ENCODE measurements around the gene NDUFAF4.

Gene NDUFAF4

DNA sequence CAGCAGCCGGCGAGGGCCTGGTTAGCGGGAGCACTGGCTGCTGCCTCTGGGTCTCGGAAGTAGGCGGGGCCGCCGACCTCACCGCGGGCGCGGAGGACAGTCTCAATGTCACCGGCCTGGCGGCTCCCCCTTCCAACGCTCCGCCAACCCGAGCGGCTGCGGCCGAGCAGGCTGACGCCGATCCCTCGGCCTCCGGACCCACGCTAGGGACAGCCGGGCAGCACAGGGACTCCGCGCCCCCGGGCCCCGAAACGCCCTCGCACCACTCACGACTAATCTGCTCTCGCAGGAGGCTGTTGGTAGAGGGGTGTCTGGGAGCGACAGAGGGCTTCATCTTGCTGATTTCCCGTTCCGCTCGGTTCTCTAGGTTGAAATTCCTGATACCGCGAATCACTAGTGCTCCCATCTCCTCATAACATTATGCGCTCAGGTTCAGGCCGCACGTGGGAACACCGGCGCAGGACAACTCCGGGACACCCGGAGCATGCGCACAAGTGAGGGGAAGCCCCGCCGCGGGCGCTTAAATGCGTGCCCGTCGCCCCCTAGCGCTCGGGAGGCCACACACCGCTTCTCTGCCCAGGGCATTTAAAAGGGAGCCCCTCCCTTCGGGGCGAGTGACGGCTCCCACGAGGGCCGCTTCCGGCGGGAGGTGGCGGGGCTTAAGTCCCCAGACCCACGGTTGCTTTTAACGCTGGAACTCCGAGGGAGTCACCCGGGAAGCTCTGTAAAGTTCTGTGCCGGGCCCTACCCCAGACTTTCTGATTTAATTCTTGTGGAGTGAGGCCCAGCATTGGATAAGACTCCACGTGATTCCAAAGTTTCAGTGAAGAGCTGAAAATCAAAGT is at the start of gene NDUFAF4:
Gene NDUFAF4 (minus strand): TSS at position 496 of the 845 bp plus-strand sequence. CDS start 90 bp downstream, at position 406.
- peak; percentile 95 for DNase-seq (ENCODE audit: low spot score)

DNA sequence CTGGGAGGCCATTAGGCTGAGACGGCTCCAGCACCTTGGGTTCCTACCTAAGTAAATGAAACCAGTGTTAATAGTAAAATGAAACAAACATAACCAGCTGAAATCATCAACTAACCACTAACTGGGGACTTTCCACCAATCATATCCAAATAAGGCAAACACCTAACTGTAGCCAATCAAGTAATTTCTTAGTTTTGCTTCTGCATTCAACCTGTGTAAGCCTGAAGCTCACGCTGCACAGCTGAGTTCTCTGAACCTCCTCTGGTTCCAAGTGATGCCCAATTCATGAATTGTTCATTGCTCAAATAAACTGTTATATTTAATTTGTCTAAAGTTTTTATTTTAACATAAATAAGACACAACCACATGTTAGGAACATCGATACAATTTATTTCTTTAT is 49.4 kb upstream of the NDUFAF4 start:
- peak; percentile 56 for DNase-seq (ENCODE audit: low spot score)

DNA sequence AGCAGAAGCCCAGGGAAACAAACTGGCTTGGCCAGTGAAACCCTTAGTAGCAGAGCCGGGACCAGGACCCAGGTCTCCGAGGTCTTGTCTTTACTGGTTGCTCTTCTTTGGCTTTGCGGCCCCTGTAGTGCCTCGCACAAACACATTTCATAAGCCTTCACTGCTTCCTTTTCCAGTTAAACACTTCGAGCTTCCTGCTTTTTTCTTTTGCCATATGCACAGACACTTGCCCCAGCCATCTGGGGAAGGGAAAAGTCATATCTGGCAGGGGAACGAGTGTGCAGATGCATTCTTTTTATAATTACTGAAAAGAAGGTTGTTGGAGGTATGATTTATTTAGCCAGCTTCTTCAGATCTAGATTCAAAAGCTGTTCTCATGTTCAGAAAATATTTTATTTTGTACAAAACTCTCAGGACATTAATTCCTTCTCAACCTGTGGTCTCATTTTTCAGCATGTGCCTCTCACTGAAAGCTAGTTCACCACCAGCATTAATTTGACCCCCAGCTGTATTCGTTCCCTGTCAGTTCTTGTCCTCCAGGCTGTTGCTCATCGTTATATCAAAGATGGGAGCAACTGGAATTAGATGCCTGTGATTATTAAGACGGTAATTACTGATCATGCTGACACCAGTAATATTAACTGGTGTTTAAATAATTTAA is 46.0 kb upstream of the NDUFAF4 start:
- DNase-seq (ENCODE audit: low spot score): no peak

DNA sequence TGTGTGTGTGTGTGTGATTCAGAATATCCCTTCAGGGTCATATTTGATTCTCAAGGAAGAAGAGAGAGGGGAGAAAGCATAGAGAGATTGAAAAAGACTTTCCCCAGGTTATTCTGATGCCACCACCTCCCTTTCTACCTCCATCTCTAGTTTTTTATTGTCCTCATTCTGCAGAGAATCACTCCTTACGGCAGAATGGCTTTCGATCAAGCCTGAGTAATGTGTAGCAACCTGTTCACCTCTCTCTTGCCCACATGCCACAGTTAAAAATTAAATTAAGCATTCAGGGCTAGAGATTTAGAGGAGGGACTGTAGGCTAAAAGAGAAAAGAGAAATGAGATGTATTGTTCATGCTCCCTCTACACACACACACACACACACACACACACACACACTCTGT is 45.0 kb upstream of the NDUFAF4 start:
- no peak for DNase-seq (ENCODE audit: low spot score)

DNA sequence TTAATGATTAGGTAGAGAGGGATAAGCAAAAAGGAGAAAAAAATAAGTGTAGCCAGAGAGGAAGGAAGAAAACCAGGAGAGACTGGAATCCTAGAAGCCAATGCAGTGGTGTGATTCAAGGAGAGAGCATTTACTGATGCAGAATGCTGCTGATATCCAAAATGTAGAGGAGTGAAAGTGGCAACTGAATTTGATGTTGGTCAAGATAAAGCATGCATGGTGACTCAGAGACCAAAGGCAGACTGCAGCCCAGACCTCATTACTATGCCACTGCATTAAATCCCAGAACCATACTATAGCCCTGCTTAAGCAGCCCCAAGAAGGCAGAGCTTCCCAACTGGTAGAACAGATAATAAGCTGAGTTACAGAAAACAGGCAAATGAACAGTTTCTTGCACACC is 42.6 kb upstream of the NDUFAF4 start:
- DNase-seq (ENCODE audit: low spot score): peak; percentile 20

DNA sequence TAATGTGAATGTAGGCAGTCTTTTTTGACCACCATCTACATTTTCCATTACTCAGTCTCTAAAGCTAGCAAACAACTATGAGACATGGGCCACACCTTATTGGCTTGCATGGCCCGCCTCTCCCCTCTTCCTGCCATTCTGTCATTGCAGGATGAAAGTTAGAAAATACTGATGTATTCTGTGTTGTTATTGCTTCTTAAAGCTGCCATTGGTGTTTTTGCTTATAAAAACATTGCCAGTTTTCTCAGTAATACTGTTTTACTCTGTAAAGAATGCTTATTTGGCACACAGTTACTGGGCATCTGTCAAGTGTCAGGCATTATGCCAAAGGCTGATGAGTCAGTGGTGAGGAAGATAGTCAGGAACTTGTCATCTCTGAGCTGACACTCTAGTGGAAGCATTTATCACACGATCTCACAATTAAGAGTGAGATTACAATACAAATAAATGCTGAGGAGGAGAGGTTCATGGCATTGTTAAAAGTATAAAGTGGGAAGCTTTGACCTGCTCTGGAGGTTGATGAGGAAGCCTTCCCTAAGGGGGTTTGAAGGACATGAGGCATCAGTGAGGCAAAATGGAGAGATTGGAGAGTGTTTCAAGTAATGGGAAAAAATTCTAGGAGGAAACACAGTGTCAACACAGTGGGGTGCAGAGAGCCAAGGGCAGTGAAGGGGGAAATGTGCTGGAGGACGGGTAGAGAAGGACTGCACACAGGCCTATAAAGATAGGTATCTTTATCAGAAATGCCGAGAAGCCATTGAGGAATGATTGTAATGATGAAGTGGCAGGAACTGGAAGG is 41.5 kb upstream of the NDUFAF4 start:
- peak; percentile 87 for DNase-seq (ENCODE audit: low spot score)

DNA sequence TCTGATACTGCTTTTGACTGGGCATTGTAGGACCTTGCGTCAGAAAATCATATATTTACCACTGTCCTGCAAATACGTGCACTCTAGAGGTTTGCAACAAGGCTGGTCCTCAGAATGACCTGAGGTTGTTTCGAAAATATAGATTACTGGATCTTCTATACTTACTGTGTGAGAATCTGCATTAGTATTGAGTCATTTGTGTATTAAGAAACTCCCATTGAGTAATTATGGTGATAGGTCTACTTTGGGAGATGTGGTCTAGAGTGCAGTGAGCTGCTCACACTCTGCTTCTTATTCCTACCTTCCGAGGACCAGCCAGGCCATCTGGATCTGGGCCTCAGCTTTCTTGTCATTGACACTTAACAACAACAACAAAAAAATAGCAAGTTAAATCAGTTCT is 36.4 kb upstream of the NDUFAF4 start:
- DNase-seq (ENCODE audit: low spot score): no peak

DNA sequence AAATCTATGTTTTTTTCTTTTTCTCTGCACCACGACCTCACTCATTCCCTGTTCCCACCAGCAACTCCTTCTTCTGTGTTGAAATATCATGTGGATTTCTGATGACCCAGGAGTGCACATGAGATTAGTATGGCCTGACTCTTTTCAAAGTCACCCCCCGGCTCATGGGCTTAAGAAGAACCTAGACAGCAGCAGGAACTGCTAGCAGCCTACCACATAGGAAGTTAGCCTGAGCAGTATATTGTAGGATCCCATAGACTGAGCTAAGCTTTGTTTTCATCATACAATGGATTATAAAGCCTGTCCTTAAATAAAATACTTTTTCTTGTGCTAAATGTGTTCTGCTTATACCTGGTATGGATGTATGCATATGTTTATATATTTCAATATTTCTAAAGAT is 33.5 kb upstream of the NDUFAF4 start:
- DNase-seq (ENCODE audit: low spot score): no peak

DNA sequence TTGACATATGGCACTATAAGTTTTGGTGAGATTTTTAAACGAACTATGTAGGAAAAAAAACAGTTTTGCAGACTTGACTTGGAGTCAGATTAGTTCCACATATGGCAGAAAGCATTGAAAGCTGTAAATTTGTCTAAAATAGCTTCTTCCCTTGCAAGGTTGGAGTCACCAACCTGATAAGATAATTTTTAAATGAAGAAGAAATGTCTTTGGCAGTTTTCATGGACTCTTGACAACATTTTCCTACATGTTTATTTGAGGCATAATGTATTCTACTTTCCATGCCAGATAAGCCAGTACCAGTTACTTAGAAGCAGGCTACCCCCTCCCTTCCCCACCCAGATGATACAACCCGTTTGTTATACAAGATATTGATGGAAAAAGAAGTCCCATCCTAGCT is 32.0 kb upstream of the NDUFAF4 start:
- no peak for DNase-seq (ENCODE audit: low spot score)

DNA sequence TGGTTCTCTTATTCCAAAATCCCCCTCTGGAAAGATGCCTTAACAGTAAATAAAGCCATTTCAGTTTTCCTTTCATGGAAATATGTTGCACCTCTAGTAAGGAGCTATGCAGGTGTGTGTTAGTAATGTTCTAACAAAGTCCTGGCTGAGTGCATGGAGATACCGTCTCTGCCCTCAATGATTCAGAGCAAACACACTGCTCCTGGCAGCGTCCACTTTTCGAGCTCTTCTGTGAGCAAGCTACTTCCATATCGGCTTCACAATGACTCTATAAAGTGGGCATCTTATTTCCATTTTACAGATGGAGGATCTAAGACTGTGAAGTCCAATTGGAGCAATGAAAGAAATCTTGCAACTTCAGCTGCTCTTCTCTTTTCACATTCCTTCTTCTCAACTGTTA is 30.0 kb upstream of the NDUFAF4 start:
- DNase-seq (ENCODE audit: low spot score): no peak

DNA sequence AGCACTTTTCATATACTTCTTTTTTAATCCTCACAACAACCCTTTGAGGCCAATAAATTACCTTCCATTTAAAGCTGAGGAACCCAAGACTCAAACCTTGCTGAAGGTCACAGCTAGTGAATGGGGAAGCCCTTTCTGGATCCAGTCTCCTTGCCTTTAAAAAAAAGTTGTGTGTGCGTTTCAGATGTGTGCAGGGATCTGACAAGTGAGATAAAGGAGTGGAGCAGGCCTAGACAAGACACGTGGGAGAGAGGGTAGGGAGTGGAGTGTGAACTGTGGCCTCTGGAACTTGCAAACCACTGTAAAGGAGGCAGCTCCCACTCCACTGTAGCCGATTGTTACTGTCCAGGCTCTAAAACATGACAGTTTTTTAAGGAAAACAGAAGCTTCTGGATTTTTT is 28.7 kb upstream of the NDUFAF4 start:
- DNase-seq (ENCODE audit: low spot score): no peak

DNA sequence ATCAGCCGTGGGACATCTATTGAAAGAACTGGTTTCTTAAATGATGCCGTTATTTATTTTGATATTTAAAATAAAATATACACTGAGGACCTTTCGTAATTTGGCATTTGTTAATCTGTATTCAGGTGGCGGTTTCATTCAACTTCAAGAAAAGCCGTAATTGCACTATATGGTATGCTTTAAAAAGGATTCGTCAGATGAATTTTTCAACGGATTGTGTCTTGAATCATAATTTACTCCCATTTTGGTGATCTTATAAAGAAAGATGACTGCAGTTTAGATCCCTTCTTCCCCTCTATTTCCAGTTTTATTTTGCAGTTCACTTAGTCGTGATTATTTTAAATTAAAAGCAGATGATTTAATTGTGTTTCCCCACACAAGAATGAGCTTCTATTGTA is 27.6 kb upstream of the NDUFAF4 start:
- DNase-seq (ENCODE audit: low spot score): no peak

DNA sequence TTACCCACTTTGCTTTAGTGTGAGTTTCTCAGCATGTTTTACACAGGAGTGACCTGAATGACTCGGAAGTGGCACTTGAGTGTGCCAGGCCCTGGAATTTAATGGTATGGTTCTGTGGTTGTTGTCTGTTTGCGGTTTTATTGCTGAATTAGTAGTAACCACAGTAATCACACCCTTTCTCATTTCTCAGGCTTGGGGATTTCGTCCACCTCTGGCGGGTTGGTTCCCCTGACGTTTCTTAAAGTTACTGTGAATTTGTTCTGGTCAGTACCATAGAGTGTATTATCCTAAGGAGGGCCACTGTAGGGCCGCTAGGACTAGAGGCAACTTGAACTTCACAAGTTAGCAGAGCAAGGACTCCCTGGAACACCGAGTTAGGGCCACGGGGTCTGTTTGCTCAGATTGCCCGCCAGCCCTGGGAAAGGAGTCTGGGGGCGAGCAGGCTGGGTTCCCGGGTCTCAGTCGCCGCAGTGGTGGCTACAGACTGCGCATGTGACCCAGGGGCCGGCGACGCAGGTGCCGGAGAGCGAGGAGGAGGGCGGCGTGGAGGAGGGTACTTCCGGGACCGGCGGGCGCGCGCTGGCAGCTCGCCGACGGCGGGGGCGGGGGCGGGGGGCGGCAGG is 26.3 kb upstream of the NDUFAF4 start:
- DNase-seq (ENCODE audit: low spot score): no peak

DNA sequence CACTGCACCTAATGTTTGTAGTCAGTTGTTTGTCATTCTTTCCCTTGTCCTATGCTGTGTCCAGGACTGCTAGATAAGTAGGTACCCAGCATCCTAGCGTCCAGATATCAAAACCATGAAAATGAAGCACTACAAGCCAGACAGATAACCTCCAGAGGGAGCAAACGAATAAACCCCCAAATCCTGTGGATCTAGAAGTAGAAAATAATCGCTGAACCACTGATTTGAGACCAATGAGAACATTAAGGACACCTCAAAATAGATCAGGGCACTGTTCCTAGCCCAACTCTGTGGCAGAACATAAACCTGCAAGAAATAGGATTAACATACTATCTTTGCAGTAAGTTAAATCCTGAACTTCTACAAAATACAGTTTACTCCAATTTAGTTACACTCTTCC is 25.7 kb upstream of the NDUFAF4 start:
- no peak for DNase-seq (ENCODE audit: low spot score)

DNA sequence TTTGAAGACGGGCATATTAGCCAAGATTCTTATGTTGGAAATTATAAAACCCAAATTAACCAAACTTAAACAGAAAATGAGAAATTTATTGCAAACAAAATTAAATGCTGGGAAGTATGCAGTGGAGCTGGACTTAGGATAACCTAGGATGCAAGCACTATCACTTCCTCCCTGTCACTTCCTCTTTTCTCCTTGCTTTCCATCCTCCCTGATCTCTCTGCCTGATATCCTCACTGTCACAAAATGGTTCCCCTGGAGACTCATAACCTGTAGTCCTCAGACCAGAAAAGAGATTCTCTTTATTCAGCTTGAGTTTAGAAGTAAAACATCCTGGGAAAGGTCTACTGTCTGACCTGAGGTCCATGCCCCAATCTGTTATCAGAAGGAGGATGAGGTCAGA is 19.4 kb upstream of the NDUFAF4 start:
- DNase-seq (ENCODE audit: low spot score): no peak

DNA sequence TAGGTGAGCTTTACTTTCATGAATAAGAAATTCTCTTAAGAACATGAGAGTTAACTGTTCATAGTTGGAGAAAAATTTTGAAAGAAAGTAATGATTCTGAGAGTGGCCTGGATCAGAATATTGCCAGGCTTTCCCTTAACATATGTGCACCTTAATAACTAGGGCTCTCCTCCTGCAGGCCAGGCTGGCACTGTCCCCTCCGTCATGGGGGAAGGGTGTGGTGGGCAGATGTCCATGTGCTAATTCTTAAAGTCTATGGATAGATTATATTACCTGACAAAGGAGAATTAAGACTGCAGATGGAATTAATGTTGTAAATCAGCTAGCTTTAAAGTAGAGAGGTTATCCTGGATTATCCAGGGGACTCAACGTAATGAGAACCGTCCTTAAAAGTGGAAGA is 15.9 kb upstream of the NDUFAF4 start:
- no peak for DNase-seq (ENCODE audit: low spot score)

DNA sequence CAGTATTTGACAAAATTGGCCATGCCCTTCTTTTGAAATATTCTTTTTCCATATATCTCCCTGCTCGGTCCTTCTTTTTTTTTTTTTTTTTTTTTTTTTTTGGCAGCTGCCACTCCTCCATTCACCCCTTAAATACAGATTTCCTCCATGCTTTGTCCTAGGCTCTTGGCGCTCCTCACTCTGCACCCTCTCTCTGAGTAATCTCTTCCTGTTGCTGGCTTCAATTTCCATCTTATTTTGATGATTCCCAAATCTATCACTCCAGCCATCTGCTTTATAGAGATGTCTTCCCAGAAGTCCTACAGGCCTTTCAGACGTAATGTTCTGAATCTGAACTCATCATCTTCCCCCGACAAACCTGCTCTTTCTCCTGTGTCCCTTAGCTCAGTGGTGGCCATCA is 14.1 kb upstream of the NDUFAF4 start:
- no peak for DNase-seq (ENCODE audit: low spot score)

DNA sequence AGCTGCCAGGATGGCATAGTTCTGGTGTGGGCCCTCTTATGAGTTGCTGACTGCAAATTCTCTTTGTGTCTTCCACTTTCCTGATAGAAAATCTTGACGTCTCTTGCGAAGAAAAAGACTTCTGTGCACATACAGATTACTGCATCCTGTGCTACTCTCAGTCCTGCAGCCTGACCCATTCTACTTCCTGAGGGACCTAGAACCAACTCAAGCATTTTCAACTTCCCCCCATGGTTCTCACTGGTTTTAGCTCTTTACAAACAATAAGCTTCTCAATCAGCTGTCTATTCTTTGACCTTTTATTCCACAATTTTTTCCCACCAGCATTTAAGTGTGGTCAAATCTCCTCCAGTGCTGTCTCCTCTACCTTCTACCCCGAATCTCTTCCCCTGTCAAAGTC is 13.5 kb upstream of the NDUFAF4 start:
- no peak for DNase-seq (ENCODE audit: low spot score)

DNA sequence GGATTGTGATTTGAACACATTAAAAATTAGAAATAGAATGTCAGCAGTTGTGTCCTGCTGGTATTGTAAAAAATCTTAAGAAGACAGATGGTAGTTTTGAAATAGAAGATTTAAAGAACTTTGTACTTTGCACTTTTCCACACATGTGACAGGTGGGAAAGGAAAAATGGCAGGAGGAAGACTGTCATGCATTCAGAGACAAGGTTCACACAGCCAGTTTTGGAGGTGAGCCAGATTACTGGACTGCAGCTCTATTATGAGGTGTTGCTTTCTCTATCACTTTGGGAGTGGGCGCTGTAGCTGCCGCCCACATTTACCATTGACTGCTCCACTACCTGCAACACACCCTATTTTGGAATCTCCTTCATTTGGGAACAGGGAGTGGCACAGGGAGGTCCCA is 12.1 kb upstream of the NDUFAF4 start:
- no peak for DNase-seq (ENCODE audit: low spot score)

DNA sequence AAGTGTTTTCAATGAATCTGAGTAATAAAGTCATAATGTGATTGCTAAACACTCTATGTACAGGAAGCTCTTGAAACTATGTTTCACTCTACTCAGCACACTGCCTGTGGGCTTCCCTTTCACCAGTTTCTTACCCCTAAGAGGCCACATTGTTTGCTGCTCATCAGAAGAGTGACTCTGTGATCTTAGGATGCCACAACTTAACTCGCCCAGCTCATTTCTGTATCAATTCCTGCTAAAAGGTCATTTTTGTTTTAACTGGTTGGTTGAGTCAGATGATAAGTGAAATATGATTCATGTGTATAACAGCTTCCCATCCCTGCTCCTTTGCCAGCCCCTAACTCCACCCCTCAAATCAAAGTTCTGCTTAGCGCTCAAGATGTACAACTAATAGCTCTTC is 9.8 kb upstream of the NDUFAF4 start:
- DNase-seq (ENCODE audit: low spot score): no peak

DNA sequence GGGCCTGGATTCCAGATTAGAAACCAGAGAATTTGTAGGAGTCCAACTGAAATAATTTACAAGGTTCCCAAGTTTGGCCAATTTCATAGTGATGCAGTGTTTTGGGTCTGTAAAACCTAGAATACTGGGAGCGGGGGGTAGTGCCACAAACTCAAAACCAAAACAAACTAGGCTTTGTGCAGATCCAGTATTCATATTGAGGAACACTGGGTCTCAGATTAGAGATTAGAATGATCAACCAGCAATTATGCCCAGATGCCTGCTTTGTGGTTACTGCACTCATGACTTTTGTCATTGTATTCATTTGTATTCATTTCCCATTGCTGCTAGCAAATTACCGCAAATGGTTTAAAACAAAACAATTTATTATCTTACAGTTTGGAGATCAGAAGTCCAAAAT is 3.2 kb upstream of the NDUFAF4 start:
- no peak for DNase-seq (ENCODE audit: low spot score)

DNA sequence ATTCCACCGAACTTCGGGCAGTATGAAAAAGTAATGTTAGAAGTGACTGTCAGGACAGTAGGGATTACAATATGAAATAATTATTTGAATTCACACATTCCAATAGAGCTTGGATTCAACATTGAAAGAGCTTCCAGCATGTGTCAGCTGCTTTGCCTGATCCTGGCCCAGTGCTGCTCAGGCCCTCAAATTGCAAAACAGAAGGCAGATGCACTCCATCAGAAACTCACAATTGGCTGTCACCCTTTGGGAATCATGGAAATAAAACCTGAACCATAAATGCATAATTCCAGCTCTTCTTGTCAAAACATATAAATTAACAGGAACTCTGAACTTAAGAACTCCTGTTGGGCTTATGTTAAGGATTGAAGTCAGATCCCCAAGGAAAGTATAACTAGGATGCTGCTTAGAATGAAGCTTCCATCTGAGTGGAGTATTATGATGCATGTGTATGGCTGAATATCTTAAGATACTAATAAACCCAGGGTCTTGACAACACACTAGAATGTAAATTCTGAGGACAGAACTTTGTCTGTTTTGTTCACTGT is 1.8 kb upstream of the NDUFAF4 start:
- DNase-seq (ENCODE audit: low spot score): no peak
